Glomerular endothelial cell (primary cell): ENCODE results near the gene RALGAPA1. TPM values are rescaled to one million over a fixed set of nuclear protein-coding genes. Genes with fewer than 3 reads are reported as not detected.
"Not testable (repeated sequence)": the region's sequence is repeated elsewhere in the genome, so short reads cannot be mapped to it uniquely, and the experiment has no call there.

Source experiments
- DNase-seq: peaks from one replicate; pipeline ENCODE4 v3.0.0-alpha.2; 2011; ENCODE audit warnings: low read depth, low spot score; ENCODE audit errors: extremely low read depth
- total RNA-seq: library from RNA; depleted of rRNA; stranded (reverse); fragments of >200 nt; gene quantifications from 2 replicates; pipeline ENCODE4 v1.2.3, GENCODE V29; 2015

The RALGAPA1 gene
- total RNA-seq: 13.5 and 22.2 TPM in 2 replicates

DNA sequence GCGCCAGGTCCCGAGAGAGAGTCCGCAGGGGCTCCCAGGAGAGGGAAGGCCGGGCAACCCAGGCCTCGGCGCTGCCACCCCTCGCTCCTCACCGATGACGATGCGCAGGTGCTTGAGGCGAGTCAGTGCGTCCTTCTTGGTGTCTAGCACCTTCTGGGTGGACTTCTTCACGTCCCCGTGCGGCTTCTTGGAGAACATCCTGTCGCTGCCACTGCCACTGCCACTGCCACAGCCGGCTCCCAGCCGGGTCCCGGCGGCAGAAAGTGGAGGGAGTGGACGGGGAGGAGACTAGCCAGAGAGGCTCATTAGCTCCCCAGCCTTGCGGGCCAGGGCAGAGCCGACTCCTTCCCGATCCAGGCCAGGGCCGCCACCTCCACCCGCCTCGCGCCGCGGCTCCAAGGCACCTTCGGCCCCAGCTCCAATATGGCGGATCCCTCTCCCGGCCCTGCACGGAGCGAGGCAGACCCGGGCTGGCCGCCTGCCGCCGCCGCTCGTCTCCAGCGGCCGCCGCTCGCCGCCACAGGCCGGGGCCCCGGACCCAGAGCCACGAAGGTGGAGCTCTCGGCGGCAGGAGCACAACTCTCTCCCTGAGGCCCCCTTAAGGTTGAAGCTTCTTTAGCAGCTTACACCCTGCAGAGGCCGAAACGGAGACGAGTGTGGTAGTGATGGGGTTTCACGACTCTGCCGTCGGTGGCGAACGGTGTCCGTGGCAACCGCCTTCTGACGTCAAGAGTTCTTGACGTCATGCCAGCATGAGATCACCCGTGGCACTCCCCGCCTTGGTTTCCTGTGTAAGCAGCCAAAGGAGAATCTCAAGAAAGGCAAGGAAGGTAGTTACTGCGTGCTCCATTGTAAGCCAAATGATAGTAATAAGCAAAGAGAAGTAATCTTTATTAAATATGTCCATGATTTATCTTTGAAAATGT is at the start of gene RALGAPA1:
Gene RALGAPA1 (minus strand): TSS at position 658 of the 926 bp plus-strand sequence. CDS start 460 bp downstream, at position 198.
- peak; percentile 90 for DNase-seq

- DNase-seq: no peak
Measured at GRCh38 chr14:35858521-35859209, 49.6 kb upstream of the RALGAPA1 start.

DNA sequence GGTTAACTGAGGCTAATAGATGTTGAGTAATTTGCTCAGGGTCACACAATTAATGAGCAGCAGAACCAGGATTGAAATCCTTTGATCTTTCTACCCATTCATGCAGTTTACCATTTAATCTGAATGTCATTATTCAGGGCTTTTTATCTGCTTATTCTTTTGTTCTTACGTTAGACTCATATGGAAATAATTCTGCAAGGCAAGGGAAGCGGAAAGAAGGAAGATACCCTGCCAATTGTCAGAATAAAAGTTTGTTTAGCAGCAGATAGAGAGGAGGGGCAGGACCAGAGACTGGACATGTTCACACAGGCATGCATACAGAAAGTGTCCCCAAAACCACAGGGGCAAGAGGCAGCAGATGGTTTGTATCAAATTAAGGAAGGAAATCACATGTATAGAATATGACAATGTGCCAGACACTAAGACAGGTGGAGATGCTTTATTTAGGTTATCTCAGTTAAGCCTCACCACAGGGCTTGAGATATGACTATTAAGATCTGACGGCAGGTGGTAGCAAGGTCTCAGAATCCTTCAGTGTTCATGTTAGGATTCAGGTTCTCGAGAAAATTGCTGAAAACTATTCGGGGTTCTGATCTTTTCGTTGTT is 46.9 kb upstream of the RALGAPA1 start:
- no peak for DNase-seq

GRCh38 chr14:35854696-35855270 is 45.7 kb upstream of the RALGAPA1 start:
- no peak for DNase-seq

DNA sequence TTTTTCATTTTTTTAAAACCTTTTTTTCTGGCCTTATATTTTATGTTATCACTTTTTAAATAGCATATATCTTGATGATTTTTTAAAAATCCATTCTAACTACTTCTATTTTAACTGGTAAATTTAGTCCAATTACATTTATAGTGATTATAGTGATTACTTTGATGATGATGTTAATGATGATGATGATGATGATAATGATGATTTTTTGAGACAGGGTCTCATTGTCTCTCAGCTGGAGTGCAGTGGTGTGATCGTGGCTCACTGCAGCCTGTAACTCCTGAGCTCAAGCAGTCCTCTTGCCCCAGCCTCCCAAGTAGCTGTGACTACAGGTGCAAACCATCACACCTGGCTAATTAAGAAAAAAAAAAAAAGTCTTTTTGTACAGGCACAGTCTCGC is 44.1 kb upstream of the RALGAPA1 start:
- DNase-seq: no peak

DNA sequence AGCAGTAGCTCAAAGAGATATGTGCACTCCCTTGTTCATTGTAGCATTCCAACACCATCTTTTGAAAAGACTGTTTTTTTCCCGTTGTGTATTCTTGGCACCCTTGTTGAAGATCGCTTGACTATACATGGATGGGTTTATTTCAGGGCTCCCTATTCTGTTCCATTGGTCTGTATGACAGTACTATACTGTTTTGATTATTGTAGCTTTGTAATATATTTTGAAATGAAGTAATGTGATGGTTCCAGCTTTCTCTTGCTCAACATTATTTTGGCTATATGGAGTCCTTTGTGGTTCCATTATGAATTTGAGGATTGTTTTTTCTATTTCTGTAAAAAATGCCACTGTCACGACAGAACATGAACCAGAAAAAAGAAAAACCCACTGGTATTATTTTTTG is 42.7 kb upstream of the RALGAPA1 start:
- no peak for DNase-seq

GRCh38 chr14:35849122-35849521 is 40.0 kb upstream of the RALGAPA1 start:
- DNase-seq: no peak

GRCh38 chr14:35847636-35848035 is 38.5 kb upstream of the RALGAPA1 start:
- DNase-seq: no peak

DNA sequence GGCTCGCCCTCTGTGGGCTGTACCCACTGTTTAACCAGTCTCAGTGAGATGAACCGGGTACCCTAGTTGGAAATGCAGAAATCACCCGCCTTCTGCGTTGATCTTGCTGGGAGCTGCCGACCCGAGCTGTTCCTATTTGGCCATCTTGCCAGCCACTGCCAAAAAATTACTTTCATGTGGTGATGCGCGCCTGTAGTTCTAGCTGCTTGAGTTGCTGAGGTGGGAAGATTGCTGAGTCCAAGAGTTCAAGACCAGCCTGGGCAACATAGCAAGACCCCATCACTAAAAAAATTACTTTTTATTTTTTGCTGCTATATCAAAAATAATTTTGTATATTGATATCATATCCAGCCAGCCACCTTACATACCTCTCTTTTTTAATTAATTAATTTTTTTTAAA is 35.4 kb upstream of the RALGAPA1 start:
- DNase-seq: no peak

- DNase-seq: not testable (repeated sequence)
Measured at GRCh38 chr14:35842245-35842644, 33.1 kb upstream of the RALGAPA1 start.

GRCh38 chr14:35841704-35842103 is 32.6 kb upstream of the RALGAPA1 start:
- DNase-seq: not testable (repeated sequence)

GRCh38 chr14:35835208-35835982 is 26.3 kb upstream of the RALGAPA1 start:
- no peak for DNase-seq

DNA sequence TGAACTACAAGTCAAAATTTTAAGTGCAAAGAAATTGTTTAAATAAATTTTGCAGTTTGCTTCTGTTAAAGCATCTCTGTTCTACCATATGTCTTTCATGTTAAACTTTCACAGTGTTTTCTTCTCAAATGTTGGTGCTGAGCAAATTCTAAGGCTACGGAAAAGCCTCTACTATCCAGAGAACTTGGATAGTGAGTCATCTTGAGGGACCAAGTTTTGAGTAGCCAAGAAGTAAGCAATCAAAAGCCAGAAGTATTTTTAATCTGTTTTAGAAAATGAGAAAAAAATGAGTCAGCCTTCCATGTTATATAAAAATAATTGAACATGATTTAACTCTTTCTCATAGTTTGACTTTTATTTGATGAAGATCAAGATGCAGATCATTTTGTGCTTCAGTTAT is 20.4 kb upstream of the RALGAPA1 start:
- no peak for DNase-seq

- no peak for DNase-seq
Measured at GRCh38 chr14:35827678-35828472, 18.8 kb upstream of the RALGAPA1 start.

GRCh38 chr14:35826952-35827416 is 17.9 kb upstream of the RALGAPA1 start:
- no peak for DNase-seq

- DNase-seq: no peak
Measured at GRCh38 chr14:35826218-35826951, 17.3 kb upstream of the RALGAPA1 start, which contains the start of gene BRMS1L. Gene BRMS1L, plus strand, starts transcription at chr14:35826338. Its CDS starts 179 bp downstream, at chr14:35826517.

DNA sequence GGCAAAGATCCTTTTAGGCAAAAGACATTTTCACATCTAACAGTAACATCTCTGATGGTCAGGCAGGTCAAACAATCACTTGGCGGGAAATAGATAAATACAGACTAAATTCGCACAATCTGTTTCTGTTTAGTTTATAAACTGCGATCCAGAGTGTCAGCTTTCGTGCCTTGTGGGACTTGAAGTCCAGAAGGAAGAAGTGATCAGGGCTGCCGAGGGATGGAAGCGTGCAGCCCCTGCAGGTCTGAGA is 16.8 kb upstream of the RALGAPA1 start:
- DNase-seq: peak; percentile 91

- not testable (repeated sequence) for DNase-seq
Measured at GRCh38 chr14:35824446-35825165, 15.5 kb upstream of the RALGAPA1 start.
